Progenitor cell of endocrine pancreas (in vitro differentiated cells): Measurements from ENCODE around the gene TM9SF3. TPM values are rescaled to one million over a fixed set of nuclear protein-coding genes. Genes with fewer than 3 reads are reported as not detected.

Experiments used
- DNase-seq: peaks from one replicate; pipeline ENCODE4 v3.0.0; 2021; ENCODE audit warnings: low spot score; ENCODE audit not compliant: unreplicated experiment
- H3K27ac Mint-ChIP-seq: 2 replicates; pipeline ENCODE4 v1.8.0; 2021; ENCODE audit warnings: mild to moderate bottlenecking, moderate library complexity, mixed read lengths
- H3K27me3 Mint-ChIP-seq: 2 replicates; pipeline ENCODE4 v1.8.0; 2021; ENCODE audit warnings: mixed read lengths
- H3K36me3 Mint-ChIP-seq: 2 replicates; pipeline ENCODE4 v1.8.0; 2022; ENCODE audit warnings: mixed read lengths; ENCODE audit not compliant: insufficient read depth
- H3K4me1 Mint-ChIP-seq: 2 replicates; pipeline ENCODE4 v1.8.0; 2021; ENCODE audit warnings: low read depth, mixed read lengths
- H3K4me3 Mint-ChIP-seq: 2 replicates; pipeline ENCODE4 v1.8.0; 2021; ENCODE audit warnings: low read depth, mild to moderate bottlenecking, moderate library complexity, mixed read lengths
- H3K9me3 Mint-ChIP-seq: 2 replicates; pipeline ENCODE4 v1.8.0; 2021; ENCODE audit warnings: low read depth, mixed read lengths
- CTCF ChIP-seq: fragments of 200-600 bp; sonication (generic); IDR thresholded peaks from one replicate; pipeline ENCODE4 v1.5.0; 2021; ENCODE audit warnings: antibody characterized with exemption, mild to moderate bottlenecking; ENCODE audit not compliant: unreplicated experiment
- long read RNA-seq: library from polyadenylated mRNA; unstranded; transcript quantifications from one replicate; pipeline ENCODE4 v2.0.0, GENCODE V29; 2020
- total RNA-seq: library from RNA; stranded (reverse); gene quantifications from 2 replicates; pipeline ENCODE4 v1.2.1, GENCODE V29; 2021

The TM9SF3 gene
- total RNA-seq, result 140 and 152 TPM in 2 replicates
- long read RNA-seq, full-length matches to known transcripts, result 11 of 48 reads
- long read RNA-seq, partial matches to known transcripts, result 25 of 48 reads
- long read RNA-seq, other reads (novel, unspliced or antisense), result 12 of 48 reads

GRCh38 chr10:96586419-96587263 lies at the start of gene TM9SF3:
Gene TM9SF3, minus strand, starts transcription at chr10:96587012. Its CDS starts 177 bp downstream, at chr10:96586835.
- Mint-ChIP-seq H3K9me3 (no peaks in the 10 kb centered on the region), H3K27me3 (no peaks in the 10 kb centered on the region), H3K4me3 (peak within 1 kb of the TSS; percentile 90), H3K27ac (peak within 1 kb of the TSS; percentile 94), H3K36me3 (peaks cover 1% of the 10 kb centered on the region), H3K4me1 (peaks cover 15% of the 10 kb centered on the region)
- TF ChIP-seq CTCF, result peak; percentile 24
- peak; percentile 74 for DNase-seq

- Mint-ChIP-seq H3K9me3 (no peaks in the 10 kb centered on the region), H3K27me3 (no peaks in the 10 kb centered on the region), H3K4me1 (peaks cover 23% of the 10 kb centered on the region), H3K4me3 (no peak overlapping the region), H3K27ac (no peak overlapping the region), H3K36me3 (peaks cover 9% of the 10 kb centered on the region)
- TF ChIP-seq CTCF, result no peak
- no peak for DNase-seq
Measured at GRCh38 chr10:96636551-96636950, 49.7 kb upstream of the TM9SF3 start.

- Mint-ChIP-seq H3K27me3 (no peaks in the 10 kb centered on the region), H3K9me3 (no peaks in the 10 kb centered on the region), H3K4me1 (peaks cover 18% of the 10 kb centered on the region), H3K4me3 (no peak overlapping the region), H3K36me3 (peaks cover 14% of the 10 kb centered on the region), H3K27ac (peak overlapping the region; percentile 81)
- DNase-seq, result no peak
- no peak for TF ChIP-seq CTCF
Measured at GRCh38 chr10:96632974-96633710, 46.3 kb upstream of the TM9SF3 start.

GRCh38 chr10:96627292-96627691 lies 40.5 kb upstream of the TM9SF3 start:
- Mint-ChIP-seq H3K9me3 (no peaks in the 10 kb centered on the region), H3K4me1 (peaks cover 9% of the 10 kb centered on the region), H3K36me3 (peaks cover 29% of the 10 kb centered on the region), H3K27ac (no peak overlapping the region), H3K4me3 (no peak overlapping the region), H3K27me3 (no peaks in the 10 kb centered on the region)
- no peak for TF ChIP-seq CTCF
- no peak for DNase-seq

GRCh38 chr10:96626795-96627194 lies 40.0 kb upstream of the TM9SF3 start:
- no peaks in the 10 kb centered on the region for H3K27me3 Mint-ChIP-seq
- no peak for DNase-seq
- peaks cover 6% of the 10 kb centered on the region for H3K4me1 Mint-ChIP-seq
- H3K27ac Mint-ChIP-seq, result no peak overlapping the region
- no peaks in the 10 kb centered on the region for H3K9me3 Mint-ChIP-seq
- no peak overlapping the region for H3K4me3 Mint-ChIP-seq
- TF ChIP-seq CTCF, result peak; percentile 9
- H3K36me3 Mint-ChIP-seq, result peaks cover 27% of the 10 kb centered on the region
